ENCODE measurements around the gene ITPR2. TPM values are rescaled to one million over a fixed set of nuclear protein-coding genes. Genes with fewer than 3 reads are reported as not detected.
A peak's percentile ranks its signal among the peaks of the same experiment; 100 is the strongest.
"Not testable (repeated sequence)": the region's sequence is repeated elsewhere in the genome, so short reads cannot be mapped to it uniquely, and the experiment has no call there.

ITPR2 gene
- total RNA-seq, 1 donor from 2014 or later = 50.0 TPM

DNA sequence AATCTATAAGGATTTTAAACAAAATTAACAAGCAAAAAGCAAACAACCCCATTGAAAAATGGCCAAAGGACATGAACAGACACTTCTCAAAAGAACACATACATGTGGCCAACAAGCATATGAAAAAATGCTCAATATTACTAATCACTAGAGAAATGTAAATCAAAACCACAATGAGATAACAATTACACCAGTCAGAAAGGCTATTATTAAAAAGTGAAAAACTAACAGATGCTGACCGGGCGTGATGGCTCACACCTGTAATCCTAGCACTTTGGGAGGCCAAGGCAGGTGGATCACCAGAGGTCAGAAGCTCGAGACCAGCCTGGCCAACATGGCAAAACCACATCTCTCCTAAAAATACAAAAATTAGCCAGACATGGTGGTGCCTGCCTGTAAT is 315.7 kb downstream of the ITPR2 start:
- DNase-seq (ENCODE audit: low spot score) = not testable (repeated sequence)

GRCh38 chr12:26514364-26514763 is 318.6 kb downstream of the ITPR2 start:
- no peak for DNase-seq (ENCODE audit: low spot score)

DNA sequence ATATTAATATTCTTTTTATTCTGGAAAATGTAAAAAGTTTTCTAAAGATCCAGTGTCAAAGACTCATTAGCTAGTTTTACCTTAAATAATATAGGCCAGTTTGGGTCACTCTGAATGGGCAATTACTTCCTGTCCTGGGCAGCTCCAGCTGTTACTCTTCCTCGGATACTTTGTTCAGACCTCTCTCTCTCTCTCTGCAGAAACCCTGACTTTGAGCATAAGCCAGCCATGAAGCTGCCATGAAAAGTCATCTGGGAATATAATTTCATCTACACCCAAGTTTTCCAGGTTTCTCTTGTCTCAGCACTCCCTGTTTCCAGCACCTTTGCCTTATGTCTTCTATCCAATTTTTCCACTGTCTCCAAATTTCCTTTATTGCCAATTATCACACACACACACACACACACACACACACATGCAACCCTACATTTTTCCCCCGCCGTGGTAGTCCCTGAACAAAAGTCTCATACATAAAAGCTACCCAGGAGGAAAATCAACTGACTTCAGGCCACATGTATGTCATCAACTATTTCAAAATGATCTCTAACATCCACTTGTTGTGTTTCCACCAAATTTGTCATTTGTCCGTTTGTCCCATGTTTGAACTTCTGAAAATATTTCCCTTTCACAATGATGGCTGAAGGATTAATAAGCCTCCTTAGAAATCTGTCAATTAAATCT is 319.5 kb downstream of the ITPR2 start:
- DNase-seq (ENCODE audit: low spot score) = no peak

DNA sequence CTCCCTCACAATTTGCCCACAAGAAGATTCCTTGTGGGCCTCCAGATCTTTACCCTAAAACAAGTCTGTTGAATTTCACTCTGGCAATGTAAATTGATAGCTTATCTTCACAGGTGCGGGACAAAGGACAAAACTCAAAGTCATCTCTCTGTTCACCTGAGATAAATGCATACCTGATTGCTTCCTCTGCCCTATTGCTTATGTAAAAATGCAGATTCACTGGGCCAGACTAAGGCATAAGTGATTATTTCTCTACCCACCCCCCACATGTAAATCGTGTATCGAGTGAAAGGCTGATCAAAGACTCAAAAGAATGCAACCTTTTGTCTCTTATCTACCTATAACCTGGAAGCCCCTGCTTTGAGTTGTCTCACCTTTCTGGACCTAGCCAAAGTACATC is 320.8 kb downstream of the ITPR2 start:
- DNase-seq (ENCODE audit: low spot score) = no peak

GRCh38 chr12:26510354-26510674 is 322.7 kb downstream of the ITPR2 start:
- DNase-seq (ENCODE audit: low spot score) = no peak

- DNase-seq (ENCODE audit: low spot score) = no peak
Measured at GRCh38 chr12:26507613-26508012, 325.4 kb downstream of the ITPR2 start.

GRCh38 chr12:26499979-26500640 is 332.9 kb downstream of the ITPR2 start:
- DNase-seq (ENCODE audit: low spot score) = no peak

DNA sequence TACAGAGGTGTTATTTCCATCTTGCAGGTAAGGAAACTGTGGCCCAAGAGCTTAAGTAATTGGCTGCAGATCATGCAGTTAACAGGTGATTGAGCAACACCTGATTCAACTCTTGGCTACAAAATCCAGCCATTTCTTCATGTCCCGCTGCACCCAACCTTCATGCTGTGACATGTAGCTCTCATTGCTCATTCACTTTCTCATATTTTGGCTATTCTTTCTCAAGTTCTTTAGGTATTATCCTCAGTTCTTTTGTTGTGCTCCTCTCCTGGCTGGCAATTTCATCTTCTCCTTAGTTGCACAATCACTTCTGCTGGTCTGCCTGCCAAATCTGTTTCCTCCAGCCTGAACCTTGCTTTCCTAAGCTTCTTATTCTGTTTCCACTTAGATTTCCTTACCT is 336.8 kb downstream of the ITPR2 start:
- no peak for DNase-seq (ENCODE audit: low spot score)

GRCh38 chr12:26493656-26494055 is 339.3 kb downstream of the ITPR2 start:
- DNase-seq (ENCODE audit: low spot score) = no peak

- no peak for DNase-seq (ENCODE audit: low spot score)
Measured at GRCh38 chr12:26492406-26492805, 340.6 kb downstream of the ITPR2 start.

DNA sequence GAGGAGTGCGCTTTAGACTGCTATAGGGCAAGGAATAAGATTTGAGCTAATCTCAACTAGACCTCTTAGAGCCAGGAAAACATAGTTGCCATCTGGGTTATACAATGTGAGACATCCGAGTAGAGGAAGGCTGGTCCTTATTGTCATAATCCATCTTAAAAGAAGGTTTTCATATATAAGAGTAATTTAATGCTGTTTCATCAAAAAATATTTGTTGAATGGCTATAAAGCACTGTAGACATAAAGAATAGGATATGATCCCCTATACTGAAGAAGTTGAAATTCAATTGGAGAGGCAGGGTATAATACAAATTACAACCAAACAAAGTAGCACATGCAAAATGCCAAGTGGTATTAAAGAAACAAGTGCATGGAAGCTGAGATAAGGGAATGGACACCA is 343.1 kb downstream of the ITPR2 start:
- no peak for DNase-seq (ENCODE audit: low spot score)

DNA sequence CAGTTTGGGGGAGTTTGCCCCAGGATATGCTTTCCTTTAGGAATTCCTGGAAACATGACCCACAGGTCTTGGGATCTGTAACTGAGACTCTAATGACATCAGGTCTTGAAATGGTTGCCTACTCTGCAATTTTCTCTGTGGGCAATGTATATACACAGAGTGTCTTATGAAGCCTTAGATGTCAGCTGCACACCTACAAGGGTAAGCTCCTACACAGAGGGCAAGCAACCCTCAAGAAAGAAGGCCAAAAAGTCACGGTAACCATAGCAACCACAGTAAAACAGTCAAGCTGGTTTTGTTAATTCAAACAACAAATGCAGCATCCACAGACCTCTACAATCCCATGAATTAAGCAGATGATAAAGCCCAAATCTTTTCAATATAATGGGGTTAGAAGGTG is 344.6 kb downstream of the ITPR2 start:
- DNase-seq (ENCODE audit: low spot score) = no peak

GRCh38 chr12:26473291-26473690 is 359.7 kb downstream of the ITPR2 start:
- no peak for DNase-seq (ENCODE audit: low spot score)

DNA sequence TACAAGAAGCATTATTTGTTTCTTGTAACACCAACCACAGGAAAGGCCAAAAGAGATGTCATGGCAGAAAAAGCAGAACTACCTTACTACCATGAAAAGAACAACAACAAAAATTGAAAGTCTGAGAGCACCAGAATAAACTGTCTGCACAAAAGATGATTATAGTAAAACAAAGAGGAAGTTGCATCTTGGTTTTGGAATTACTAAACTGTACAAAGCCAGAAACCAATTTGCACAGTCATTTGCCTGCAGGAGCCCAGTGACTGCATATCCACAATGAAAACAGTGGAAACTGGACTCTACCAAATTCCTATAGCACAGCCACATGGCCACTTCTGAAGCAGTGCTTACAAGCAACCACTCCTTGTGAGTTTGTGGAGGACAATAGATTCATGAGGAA is 361.4 kb downstream of the ITPR2 start:
- peak; percentile 13 for DNase-seq (ENCODE audit: low spot score)

DNA sequence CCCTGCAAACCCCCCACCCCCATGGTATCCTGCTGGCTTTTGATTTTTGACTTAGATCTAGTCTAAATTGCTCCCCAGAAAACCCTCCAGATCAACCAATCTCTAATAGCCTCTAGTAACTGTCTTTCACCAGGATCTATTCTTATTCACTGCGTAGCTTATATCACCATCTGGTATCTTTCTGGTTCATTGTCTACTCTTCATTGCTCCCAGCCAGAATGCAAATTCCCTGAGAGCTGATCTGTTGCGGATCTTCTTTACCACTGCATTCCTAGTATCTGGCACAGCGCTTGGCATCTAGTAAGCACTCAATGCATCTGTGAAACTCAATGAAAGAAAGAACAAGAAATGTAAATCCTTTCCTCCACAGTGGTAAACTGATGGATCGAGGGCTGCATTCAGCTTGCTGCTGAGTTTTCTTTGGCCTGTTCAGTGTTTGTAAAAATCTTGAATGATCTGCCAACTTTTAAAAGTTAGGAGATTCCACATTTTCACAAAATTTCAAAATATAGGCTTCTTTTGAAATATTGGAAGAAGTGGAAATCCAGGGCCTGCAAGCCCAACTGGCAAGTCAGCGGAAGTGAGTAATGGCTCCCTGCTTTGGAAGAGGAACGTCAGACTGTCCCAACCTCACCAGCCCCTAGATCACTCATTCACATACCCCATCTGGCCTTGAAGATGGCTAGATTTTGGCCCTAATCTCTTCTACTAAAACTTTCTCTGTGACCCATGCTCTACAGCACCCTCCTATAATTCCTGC is 363.4 kb downstream of the ITPR2 start:
- no peak for DNase-seq (ENCODE audit: low spot score)

- no peak for DNase-seq (ENCODE audit: low spot score)
Measured at GRCh38 chr12:26467351-26467750, 365.6 kb downstream of the ITPR2 start.

DNA sequence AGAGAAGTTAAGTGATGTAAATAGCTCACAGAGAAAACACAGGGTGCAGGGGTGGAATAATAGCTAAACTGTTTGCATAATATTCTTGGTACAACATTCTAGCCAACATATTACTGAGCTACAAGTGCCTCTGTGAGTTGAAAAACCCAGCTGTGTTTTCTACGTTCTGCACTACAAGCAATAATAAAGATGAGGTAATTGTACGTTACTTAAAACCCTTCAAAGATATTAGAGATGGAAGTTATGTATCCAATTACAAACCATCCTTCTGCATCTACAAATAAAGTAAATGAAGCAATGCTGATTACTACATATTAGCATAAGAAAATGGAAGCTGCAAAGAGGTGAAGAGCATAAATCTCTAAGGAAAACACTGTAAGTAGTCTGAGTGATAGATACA is 366.3 kb downstream of the ITPR2 start:
- no peak for DNase-seq (ENCODE audit: low spot score)

- DNase-seq (ENCODE audit: low spot score) = no peak
Measured at GRCh38 chr12:26465419-26466097, 367.4 kb downstream of the ITPR2 start.

- no peak for DNase-seq (ENCODE audit: low spot score)
Measured at GRCh38 chr12:26461776-26462175, 371.2 kb downstream of the ITPR2 start.

DNA sequence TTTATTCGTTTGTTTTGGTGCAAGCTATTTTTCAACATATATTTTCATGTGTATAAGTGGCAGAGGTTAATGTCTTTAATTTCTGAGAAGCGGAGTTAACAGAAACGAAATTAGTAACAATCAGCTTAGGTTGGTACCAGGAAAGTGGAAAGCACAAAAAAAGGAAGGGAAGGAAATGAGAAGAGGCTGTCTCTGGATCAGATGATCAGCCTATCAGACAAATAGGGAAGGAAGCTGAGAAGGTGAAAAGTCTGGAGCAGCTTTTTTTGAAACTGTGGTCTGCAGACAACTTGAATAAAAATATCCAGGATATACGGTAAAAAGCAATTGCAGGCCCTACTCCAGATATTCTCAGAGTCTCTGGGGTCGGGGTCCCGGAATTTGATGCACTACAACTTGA is 372.6 kb downstream of the ITPR2 start:
- DNase-seq (ENCODE audit: low spot score) = no peak

DNA sequence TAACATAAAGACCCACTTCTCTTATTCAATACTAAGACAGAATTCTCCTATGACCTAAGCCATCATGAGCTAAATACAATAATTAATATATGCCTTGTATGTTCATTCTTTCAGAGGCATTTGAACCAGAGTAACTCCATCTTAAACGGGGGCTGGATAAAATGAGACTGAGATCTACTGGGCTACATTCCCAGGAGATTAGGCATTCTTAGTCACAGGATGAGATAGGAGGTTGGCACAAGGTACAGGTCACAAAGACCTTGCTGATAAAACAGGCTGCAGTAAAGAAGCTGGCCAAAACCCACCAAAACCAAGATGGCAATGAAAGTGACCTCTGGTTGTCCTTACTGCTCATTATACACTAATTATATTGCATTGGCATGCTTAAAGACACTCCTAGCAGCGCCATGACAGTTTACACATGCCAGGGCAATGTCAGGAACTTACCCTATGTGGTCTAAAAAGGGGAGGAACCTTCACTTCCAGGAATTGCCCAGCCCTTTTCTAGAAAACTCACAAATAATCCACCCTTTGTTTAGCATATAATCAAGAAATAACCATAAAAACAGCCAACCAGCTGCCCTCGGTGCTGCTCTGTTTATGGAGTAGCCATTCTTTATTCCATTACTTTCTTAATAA is 376.9 kb downstream of the ITPR2 start:
- DNase-seq (ENCODE audit: low spot score) = no peak

GRCh38 chr12:26453246-26453645 is 379.7 kb downstream of the ITPR2 start:
- DNase-seq (ENCODE audit: low spot score) = no peak
